Right atrium auricular region (tissue), 2 donors: ENCODE data around the gene LRRC23. TPM values are rescaled to one million over a fixed set of nuclear protein-coding genes. Genes with fewer than 3 reads are reported as not detected.

Experiments
- DNase-seq: peaks from one replicate; pipeline ENCODE4 v3.0.0-alpha.2; 2019; ENCODE audit warnings: low spot score
- H3K27ac ChIP-seq, 2 donors: fragments of 200-600 bp; sonication (generic); 1 replicate in 1 of 2; 2 replicates in 1 of 2; pipeline ENCODE4 v1.5.1; 2016 to 2019
- H3K27me3 ChIP-seq, 2 donors: fragments of 200-600 bp; sonication (generic); one replicate each; pipeline versions ENCODE4 v1.5.1 to v1.6.0; 2017 to 2019
- H3K36me3 ChIP-seq: fragments of 200-600 bp; sonication (generic); one replicate; pipeline ENCODE4 v1.5.1; 2016
- H3K4me1 ChIP-seq, 2 donors: fragments of 200-600 bp; sonication (generic); one replicate each; pipeline versions ENCODE4 v1.5.1 to v1.6.0; 2017 to 2019
- H3K4me3 ChIP-seq, 2 donors: fragments of 200-600 bp; sonication (generic); 1 replicate in 1 of 2; 2 replicates in 1 of 2; pipeline ENCODE4 v1.5.1; 2017 to 2019; ENCODE audit warnings: mild to moderate bottlenecking in 1 of 2, moderate library complexity in 1 of 2
- H3K9me3 ChIP-seq, 2 donors: fragments of 200-600 bp; sonication (generic); one replicate each; pipeline ENCODE4 v1.5.1; 2019
- total RNA-seq, 2 donors: library from RNA; depleted of rRNA; stranded (reverse); fragments of >200 nt; gene quantifications; one replicate each; pipeline ENCODE4 v1.1.0, GENCODE V29; 2016
- TF ChIP-seq, protein P1 (sequence below), 2 donors: fragments of 200-600 bp; sonication (generic); IDR thresholded peaks; one replicate each; pipeline ENCODE4 v1.5.1; 2019; ENCODE audit warnings: antibody characterized with exemption in 2 of 2

Gene LRRC23
- total RNA-seq, 2 donors from 2014 or later: 8.4 to 15.6 TPM

DNA sequence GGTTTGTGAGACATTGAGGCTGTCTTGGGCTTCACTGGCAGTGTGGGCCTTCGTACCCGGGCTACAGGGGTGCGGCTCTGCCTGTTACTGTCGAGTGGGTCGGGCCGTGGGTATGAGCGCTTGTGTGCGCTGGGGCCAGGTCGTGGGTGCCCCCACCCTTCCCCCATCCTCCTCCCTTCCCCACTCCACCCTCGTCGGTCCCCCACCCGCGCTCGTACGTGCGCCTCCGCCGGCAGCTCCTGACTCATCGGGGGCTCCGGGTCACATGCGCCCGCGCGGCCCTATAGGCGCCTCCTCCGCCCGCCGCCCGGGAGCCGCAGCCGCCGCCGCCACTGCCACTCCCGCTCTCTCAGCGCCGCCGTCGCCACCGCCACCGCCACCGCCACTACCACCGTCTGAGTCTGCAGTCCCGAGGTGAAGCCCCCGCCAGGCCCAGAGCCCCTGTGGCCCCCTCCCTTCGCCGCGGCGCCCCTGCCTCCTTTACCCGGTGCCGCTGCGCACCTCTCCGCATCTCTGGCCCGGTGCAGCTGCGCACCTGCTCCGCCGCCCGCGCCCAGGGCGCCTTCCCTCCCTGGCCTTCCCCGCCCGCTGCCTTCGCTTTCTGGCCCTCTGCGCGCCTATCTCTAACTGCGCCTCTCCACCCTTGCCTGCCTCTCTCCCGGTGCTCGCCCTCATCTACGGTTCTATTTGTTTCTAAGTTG, 9.8 kb downstream of the LRRC23 start, which contains the start of gene ENO2:
TSS of gene ENO2 (plus strand) at position 335 of the 701 bp plus-strand sequence. CDS start 1,253 bp downstream, outside the sequence.
- DNase-seq: peak; percentile 84
- Histone ChIP-seq H3K36me3 (peaks cover 4% of the 10 kb centered on the region), H3K9me3 (no peaks in the 10 kb centered on the region), H3K27me3 (no peaks in the 10 kb centered on the region), H3K4me3 (peak within 1 kb of the TSS; percentile 76 to 81), H3K4me1 (peaks cover 0 to 23% of the 10 kb centered on the region in 2 donors), H3K27ac (peak within 1 kb of the TSS; percentile 73 to 78)
- TF ChIP-seq, protein P1, sequence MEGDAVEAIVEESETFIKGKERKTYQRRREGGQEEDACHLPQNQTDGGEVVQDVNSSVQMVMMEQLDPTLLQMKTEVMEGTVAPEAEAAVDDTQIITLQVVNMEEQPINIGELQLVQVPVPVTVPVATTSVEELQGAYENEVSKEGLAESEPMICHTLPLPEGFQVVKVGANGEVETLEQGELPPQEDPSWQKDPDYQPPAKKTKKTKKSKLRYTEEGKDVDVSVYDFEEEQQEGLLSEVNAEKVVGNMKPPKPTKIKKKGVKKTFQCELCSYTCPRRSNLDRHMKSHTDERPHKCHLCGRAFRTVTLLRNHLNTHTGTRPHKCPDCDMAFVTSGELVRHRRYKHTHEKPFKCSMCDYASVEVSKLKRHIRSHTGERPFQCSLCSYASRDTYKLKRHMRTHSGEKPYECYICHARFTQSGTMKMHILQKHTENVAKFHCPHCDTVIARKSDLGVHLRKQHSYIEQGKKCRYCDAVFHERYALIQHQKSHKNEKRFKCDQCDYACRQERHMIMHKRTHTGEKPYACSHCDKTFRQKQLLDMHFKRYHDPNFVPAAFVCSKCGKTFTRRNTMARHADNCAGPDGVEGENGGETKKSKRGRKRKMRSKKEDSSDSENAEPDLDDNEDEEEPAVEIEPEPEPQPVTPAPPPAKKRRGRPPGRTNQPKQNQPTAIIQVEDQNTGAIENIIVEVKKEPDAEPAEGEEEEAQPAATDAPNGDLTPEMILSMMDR (IDR thresholded peaks at IDR 0.05): no peak

DNA sequence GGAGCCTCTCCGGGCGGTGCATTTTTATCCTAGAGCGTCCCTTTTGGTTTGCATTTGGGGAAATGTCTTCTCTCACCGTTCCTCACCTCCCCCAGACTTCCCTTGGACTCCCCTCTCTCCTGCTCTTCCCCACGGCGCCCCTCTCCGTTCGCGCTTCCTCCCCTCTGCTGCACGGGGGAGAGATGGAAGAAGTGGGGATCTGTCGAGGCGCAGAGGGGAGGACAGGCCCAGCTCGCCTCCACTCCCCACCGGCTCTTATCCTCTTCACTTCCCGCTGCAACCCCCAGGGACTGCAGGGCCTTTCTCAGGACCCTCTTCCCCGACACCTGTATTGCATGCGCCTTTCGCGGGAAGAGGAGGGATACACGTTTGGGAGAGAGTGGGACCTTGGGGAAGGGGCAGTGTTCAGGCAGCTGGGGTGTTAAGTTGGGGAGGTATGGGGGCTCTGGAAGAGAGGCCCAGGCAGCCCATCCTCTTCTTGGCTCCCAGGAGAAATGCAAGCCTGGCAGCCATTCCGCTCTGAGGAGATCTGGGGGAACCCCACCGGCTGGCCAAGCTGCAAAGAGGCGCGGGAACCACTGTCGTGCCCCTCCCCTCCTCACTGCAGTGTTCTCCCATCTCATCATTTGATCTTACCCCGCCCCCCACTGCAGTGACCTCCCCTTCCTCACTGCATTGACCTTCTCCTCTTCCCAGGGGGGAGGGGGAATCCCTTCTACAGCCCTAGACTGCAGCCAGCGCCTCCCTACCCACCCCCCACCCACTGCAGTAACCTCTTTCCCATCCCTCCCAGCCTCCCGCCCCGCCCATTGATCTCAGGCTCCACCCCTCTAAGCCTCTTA, 10.5 kb downstream of the LRRC23 start:
- TF ChIP-seq, protein P1 (IDR thresholded peaks at IDR 0.05): no peak
- H3K27ac ChIP-seq: peak overlapping the region; percentile 73 to 78
- no peak for DNase-seq
- H3K9me3 ChIP-seq: no peaks in the 10 kb centered on the region
- H3K27me3 ChIP-seq: no peaks in the 10 kb centered on the region
- peaks cover 0 to 23% of the 10 kb centered on the region in 2 donors for H3K4me1 ChIP-seq
- peaks cover 4% of the 10 kb centered on the region for H3K36me3 ChIP-seq
- H3K4me3 ChIP-seq: peak overlapping the region; percentile 76 to 81

DNA sequence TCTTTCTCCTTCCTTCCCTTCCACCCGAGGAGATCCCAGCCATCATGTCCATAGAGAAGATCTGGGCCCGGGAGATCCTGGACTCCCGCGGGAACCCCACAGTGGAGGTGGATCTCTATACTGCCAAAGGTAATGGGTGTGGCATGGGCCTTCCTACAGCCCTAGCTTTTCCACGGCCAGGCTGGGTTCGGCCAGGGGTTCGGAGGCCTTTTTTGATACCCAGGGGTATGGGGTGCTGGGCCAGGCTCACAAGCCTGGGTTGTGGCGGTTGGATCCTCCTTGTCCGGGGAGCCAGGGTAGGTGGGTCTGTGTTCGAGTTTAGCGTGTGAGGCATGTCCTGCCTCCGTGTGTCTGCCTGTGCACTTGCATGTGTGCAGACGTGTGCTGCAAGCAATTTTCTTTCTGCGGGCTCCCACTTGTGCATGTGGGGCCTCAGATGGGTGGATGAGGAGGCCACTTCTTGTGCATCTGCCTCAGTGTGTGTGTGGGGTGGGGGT, 11.2 kb downstream of the LRRC23 start:
- H3K27me3 ChIP-seq: no peaks in the 10 kb centered on the region
- H3K9me3 ChIP-seq: no peaks in the 10 kb centered on the region
- H3K4me3 ChIP-seq: no peak overlapping the region
- TF ChIP-seq, protein P1 (IDR thresholded peaks at IDR 0.05): no peak
- H3K4me1 ChIP-seq: peaks cover 0 to 23% of the 10 kb centered on the region in 2 donors
- no peak overlapping the region for H3K27ac ChIP-seq
- peaks cover 4% of the 10 kb centered on the region for H3K36me3 ChIP-seq
- DNase-seq: no peak

DNA sequence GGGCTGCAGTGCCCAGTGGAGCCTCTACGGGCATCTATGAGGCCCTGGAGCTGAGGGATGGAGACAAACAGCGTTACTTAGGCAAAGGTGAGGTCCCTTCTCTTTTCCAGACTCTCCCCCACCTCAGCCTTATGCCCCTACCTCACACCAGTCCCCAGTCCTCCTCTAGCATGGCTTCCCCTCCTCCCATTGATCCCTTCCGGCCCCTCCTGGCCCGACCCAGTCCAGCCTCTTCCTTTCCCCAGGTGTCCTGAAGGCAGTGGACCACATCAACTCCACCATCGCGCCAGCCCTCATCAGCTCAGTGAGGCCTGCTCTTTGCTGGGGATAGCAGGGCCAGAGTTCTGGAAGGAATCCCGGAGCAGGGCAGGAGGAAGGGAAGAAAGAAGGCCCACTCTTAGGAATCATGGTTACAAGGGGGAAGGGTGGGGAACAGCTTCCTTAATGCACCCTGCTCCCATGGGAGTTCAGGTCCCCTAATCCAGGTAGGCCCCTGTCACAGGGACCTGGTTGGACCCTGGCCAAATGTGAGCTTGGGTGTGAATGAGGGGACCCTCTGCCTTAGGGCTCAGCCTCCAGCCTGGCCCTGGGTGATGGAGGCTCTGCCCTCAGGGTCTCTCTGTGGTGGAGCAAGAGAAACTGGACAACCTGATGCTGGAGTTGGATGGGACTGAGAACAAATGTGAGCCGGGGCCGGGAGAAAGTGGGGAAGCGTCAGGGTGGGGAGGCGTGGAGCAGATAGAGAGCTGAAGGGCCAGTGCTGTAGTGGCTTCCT, 12.0 kb downstream of the LRRC23 start:
- no peak for DNase-seq
- no peaks in the 10 kb centered on the region for H3K27me3 ChIP-seq
- H3K27ac ChIP-seq: no peak overlapping the region
- H3K4me3 ChIP-seq: no peak overlapping the region
- TF ChIP-seq, protein P1 (IDR thresholded peaks at IDR 0.05): no peak
- peaks cover 4% of the 10 kb centered on the region for H3K36me3 ChIP-seq
- no peaks in the 10 kb centered on the region for H3K9me3 ChIP-seq
- H3K4me1 ChIP-seq: peaks cover 0 to 23% of the 10 kb centered on the region in 2 donors

DNA sequence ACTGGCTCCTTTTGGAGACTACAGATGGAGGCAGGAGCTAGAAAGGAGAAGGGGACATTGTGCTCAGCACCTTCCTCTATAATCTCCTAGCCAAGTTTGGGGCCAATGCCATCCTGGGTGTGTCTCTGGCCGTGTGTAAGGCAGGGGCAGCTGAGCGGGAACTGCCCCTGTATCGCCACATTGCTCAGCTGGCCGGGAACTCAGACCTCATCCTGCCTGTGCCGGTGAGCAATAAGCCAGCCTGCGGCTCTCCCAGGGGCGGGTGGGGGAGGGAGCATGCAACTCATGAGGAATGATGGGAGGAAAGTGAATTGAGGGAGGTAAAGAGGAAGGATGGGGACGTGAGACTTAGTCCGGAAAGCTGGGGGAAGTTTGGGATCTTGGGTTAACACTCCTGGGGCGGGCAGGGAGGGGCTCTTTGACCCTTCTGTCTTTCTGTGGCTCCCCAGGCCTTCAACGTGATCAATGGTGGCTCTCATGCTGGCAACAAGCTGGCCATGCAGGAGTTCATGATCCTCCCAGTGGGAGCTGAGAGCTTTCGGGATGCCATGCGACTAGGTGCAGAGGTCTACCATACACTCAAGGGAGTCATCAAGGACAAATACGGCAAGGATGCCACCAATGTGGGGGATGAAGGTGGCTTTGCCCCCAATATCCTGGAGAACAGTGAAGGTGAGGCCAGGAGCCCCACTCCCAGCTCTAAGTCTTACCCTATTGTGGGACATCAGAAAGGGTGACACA, 13.0 kb downstream of the LRRC23 start:
- Histone ChIP-seq H3K27me3 (no peaks in the 10 kb centered on the region), H3K4me1 (peaks cover 0 to 23% of the 10 kb centered on the region in 2 donors), H3K36me3 (peaks cover 4% of the 10 kb centered on the region), H3K27ac (no peak overlapping the region), H3K9me3 (no peaks in the 10 kb centered on the region), H3K4me3 (no peak overlapping the region)
- TF ChIP-seq, protein P1 (IDR thresholded peaks at IDR 0.05): no peak
- no peak for DNase-seq
